T-helper 1 cell treated with Interleukin-12 subunit alpha and Interleukin-12 subunit beta and Interleukin-4 antibody, amounts not matched to agents 30 μg/mL and 1 μg/mL, for 36 hours (primary cell): ENCODE results near the gene SLC1A1.

Experiments used
- H3K27ac Mint-ChIP-seq: one replicate; pipeline ENCODE4 v1.8.0; 2021; ENCODE audit warnings: mild to moderate bottlenecking, mixed read lengths
- H3K27me3 Mint-ChIP-seq: one replicate; pipeline ENCODE4 v1.8.0; 2021; ENCODE audit warnings: low read depth, mixed read lengths
- H3K36me3 Mint-ChIP-seq: one replicate; pipeline ENCODE4 v1.8.0; 2021; ENCODE audit warnings: low read depth, mixed read lengths
- H3K4me1 Mint-ChIP-seq: one replicate; pipeline ENCODE4 v1.8.0; 2021; ENCODE audit warnings: low read depth, mixed read lengths
- H3K4me3 Mint-ChIP-seq: one replicate; pipeline ENCODE4 v1.8.0; 2021; ENCODE audit warnings: mild to moderate bottlenecking, moderate library complexity, mixed read lengths
- H3K9me3 Mint-ChIP-seq: one replicate; pipeline ENCODE4 v1.8.0; 2021; ENCODE audit warnings: mixed read lengths

SLC1A1 gene

DNA sequence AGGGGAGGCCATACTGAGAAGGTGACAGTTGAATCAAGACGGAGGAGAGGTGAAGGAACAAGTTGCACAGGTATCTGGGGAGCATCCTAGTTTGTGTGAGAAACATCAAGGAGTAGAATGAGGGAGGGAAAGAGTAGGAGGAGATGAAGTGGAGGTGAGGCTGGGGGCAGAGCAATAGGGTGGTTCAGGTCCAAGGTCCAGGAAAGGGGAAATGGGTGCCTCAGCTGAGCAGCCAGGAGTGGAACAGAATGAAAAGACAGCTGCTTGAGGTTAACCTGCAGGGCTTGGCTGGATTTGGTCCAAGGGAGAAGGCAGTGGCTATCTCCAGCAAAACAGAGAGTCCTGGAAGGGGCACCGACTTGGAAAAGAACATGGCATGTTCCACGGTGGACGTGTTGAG, 5.3 kb downstream of the SLC1A1 start:
- Mint-ChIP-seq H3K9me3 (no peaks in the 10 kb centered on the region), H3K27me3 (peaks cover 47% of the 10 kb centered on the region), H3K27ac (no peak overlapping the region), H3K4me3 (no peak overlapping the region), H3K36me3 (no peaks in the 10 kb centered on the region), H3K4me1 (peaks cover 13% of the 10 kb centered on the region)

DNA sequence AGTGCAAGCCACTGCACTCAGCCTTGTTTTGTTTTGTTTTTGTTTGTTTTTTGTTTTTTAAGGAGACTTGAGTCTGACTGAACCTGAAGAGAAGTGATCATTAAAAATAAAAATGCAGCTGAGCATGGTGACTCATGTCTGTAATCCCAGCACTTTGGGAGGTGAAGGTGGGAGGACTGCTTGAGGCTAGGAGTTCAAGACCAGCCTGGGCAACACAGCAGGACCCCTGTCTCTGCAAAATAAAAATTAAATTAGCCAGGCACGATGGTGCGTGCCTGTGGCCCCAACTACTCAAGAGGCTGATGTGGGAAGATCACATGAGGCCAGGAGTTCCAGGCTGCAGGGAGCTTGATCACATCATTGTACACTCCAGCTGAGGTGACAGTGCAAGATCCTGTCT, 6.2 kb downstream of the SLC1A1 start:
- Mint-ChIP-seq H3K4me3 (no peak overlapping the region), H3K27ac (no peak overlapping the region), H3K27me3 (peaks cover 39% of the 10 kb centered on the region), H3K9me3 (no peaks in the 10 kb centered on the region), H3K36me3 (no peaks in the 10 kb centered on the region), H3K4me1 (peaks cover 6% of the 10 kb centered on the region)

DNA sequence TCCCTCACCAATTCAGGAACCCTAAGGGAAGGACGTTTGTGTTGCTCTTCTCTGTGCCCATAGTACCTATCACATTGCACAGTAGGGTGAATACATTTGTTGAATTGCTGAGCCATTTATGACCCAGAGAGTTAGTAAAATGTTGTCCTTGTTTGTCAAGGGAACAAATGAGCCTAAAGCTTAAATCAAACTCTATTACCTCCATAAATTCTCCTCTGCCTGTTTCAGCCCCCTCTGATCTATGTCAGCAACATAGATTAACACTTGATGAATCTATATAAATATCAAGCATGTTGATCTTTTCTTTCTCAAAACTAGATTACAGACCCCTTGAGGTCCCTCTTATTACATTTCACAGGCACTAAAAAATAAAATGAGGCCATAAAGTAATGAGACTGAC, 7.1 kb downstream of the SLC1A1 start:
- H3K27me3 Mint-ChIP-seq, result peaks cover 30% of the 10 kb centered on the region
- H3K4me3 Mint-ChIP-seq, result no peak overlapping the region
- peaks cover 2% of the 10 kb centered on the region for H3K4me1 Mint-ChIP-seq
- H3K9me3 Mint-ChIP-seq, result no peaks in the 10 kb centered on the region
- no peak overlapping the region for H3K27ac Mint-ChIP-seq
- no peaks in the 10 kb centered on the region for H3K36me3 Mint-ChIP-seq

GRCh38 chr9:4497855-4498254, 7.6 kb downstream of the SLC1A1 start:
- peaks cover 2% of the 10 kb centered on the region for H3K4me1 Mint-ChIP-seq
- H3K27ac Mint-ChIP-seq, result no peak overlapping the region
- no peak overlapping the region for H3K4me3 Mint-ChIP-seq
- H3K9me3 Mint-ChIP-seq, result no peaks in the 10 kb centered on the region
- H3K27me3 Mint-ChIP-seq, result peaks cover 26% of the 10 kb centered on the region
- H3K36me3 Mint-ChIP-seq, result no peaks in the 10 kb centered on the region

DNA sequence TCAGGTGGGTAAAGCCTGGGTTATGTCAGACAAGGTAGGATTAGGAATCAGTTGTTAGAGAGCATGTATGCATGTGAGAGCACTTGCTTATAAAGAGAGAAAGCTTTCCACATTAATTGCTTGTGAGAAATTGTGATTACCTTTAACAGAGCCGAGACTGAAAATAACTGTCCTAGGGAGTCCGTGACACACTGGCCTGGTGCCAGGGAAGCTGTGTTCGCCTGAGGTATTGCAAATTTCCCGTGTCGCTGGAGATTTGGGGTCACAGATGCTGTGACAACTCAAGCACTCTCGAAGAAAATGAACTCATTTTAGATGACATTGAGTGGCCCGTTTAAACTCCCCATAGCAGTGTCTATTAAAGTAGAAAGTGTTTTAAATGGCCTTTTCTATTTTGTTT, 9.6 kb downstream of the SLC1A1 start:
- Mint-ChIP-seq H3K27me3 (peaks cover 15% of the 10 kb centered on the region), H3K4me1 (peaks cover 2% of the 10 kb centered on the region), H3K36me3 (no peaks in the 10 kb centered on the region), H3K4me3 (no peak overlapping the region), H3K27ac (no peak overlapping the region), H3K9me3 (no peaks in the 10 kb centered on the region)

DNA sequence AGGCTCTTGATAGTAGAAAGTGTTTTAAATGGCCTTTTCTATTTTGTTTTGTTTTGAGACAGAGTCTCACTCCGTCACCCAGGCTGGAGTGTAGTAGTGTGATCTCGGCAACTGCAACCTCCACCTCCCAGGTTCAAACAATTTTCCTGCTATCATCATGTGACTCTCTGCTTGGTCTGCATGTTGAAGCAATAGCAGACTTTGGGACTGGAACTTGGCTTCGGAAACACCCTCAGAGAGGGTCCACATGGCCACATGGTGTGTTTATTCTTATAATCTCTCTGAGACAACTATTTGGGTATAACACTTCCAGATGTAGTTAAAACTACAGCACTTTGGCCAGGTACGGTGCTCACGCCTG, 10.9 kb downstream of the SLC1A1 start:
- H3K4me1 Mint-ChIP-seq, result no peaks in the 10 kb centered on the region
- no peak overlapping the region for H3K27ac Mint-ChIP-seq
- H3K9me3 Mint-ChIP-seq, result no peaks in the 10 kb centered on the region
- peaks cover 5% of the 10 kb centered on the region for H3K27me3 Mint-ChIP-seq
- H3K36me3 Mint-ChIP-seq, result no peaks in the 10 kb centered on the region
- no peak overlapping the region for H3K4me3 Mint-ChIP-seq

- Mint-ChIP-seq H3K36me3 (no peaks in the 10 kb centered on the region), H3K9me3 (no peaks in the 10 kb centered on the region), H3K4me1 (no peaks in the 10 kb centered on the region), H3K27ac (no peak overlapping the region), H3K4me3 (no peak overlapping the region), H3K27me3 (peaks cover under 1% of the 10 kb centered on the region)
These were observed 12.2 kb downstream of the SLC1A1 start for GRCh38 chr9:4502444-4502843.

GRCh38 chr9:4503103-4503502, 12.8 kb downstream of the SLC1A1 start:
- H3K9me3 Mint-ChIP-seq, result no peaks in the 10 kb centered on the region
- no peak overlapping the region for H3K4me3 Mint-ChIP-seq

GRCh38 chr9:4504250-4504649, 14.0 kb downstream of the SLC1A1 start:
- no peak overlapping the region for H3K27ac Mint-ChIP-seq
- H3K9me3 Mint-ChIP-seq, result no peaks in the 10 kb centered on the region
- no peaks in the 10 kb centered on the region for H3K4me1 Mint-ChIP-seq
- H3K36me3 Mint-ChIP-seq, result no peaks in the 10 kb centered on the region
- H3K27me3 Mint-ChIP-seq, result no peaks in the 10 kb centered on the region
- no peak overlapping the region for H3K4me3 Mint-ChIP-seq

More at GRCh38 chr9:4503103-4503502, 12.8 kb downstream of the SLC1A1 start:
- no peaks in the 10 kb centered on the region for H3K4me1 Mint-ChIP-seq
- H3K36me3 Mint-ChIP-seq, result no peaks in the 10 kb centered on the region
- no peak overlapping the region for H3K27ac Mint-ChIP-seq
- H3K27me3 Mint-ChIP-seq, result no peaks in the 10 kb centered on the region

DNA sequence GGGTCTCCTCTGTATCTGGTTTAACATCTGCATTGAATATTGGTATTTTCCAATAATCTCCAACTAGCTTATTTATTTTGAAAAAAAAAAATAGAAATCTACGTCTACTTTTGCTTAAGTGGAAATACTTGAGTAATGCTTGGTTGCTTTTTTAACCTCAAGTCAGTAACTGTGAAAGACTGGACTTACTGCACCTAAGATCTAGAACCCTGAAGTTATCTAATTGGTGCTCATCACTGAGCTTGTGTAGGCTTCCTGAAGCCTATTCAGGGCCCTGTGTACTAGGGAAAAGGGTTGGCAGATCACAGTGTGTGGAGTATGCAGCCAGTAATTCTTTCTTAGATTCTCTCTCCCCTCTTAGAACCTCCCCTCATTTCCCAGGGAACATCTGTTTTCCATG, 16.2 kb downstream of the SLC1A1 start:
- no peak overlapping the region for H3K4me3 Mint-ChIP-seq
- no peaks in the 10 kb centered on the region for H3K4me1 Mint-ChIP-seq
- H3K27me3 Mint-ChIP-seq, result no peaks in the 10 kb centered on the region
- no peaks in the 10 kb centered on the region for H3K9me3 Mint-ChIP-seq
- H3K36me3 Mint-ChIP-seq, result no peaks in the 10 kb centered on the region
- no peak overlapping the region for H3K27ac Mint-ChIP-seq

- Mint-ChIP-seq H3K27ac (no peak overlapping the region), H3K27me3 (no peaks in the 10 kb centered on the region), H3K4me3 (no peak overlapping the region), H3K4me1 (no peaks in the 10 kb centered on the region), H3K9me3 (no peaks in the 10 kb centered on the region), H3K36me3 (no peaks in the 10 kb centered on the region)
These were observed 17.2 kb downstream of the SLC1A1 start for GRCh38 chr9:4507306-4508130.

GRCh38 chr9:4508246-4508906, 18.1 kb downstream of the SLC1A1 start:
- H3K36me3 Mint-ChIP-seq, result no peaks in the 10 kb centered on the region
- no peak overlapping the region for H3K4me3 Mint-ChIP-seq
- no peaks in the 10 kb centered on the region for H3K9me3 Mint-ChIP-seq
- no peaks in the 10 kb centered on the region for H3K4me1 Mint-ChIP-seq
- no peaks in the 10 kb centered on the region for H3K27me3 Mint-ChIP-seq
- no peak overlapping the region for H3K27ac Mint-ChIP-seq

DNA sequence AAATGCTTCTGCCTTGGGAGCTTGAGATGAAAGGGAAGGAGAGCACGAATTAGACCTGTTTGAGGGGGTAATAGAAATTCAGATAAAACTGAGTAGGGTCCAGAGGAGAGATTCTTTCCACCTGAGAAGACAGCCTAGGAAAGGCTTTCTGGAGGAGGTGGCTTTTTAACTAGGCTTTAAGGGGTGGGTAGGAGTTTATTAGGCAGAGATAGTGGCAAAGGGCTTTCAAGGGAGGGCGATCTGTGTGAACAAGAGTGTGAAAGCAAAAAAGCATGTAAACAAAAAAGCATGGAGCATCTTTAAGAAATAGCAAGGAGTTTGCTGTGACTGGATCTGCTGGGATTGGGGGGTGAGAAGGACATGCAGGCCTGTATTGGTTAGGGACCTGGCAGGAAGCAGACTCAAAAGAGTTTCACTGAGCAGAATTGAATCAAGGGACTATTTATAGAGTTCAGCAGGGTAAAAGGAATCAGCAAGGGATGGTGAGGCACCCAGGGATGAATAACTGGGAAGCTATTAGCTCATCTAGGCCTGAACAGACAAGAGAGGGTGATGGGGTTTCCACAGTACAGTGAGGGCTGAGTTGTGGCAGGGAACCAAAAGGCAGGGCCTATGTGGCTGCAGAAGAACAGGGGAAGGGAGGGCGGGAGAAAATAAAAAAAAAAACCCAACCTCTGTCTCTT, 18.8 kb downstream of the SLC1A1 start:
- H3K9me3 Mint-ChIP-seq, result no peaks in the 10 kb centered on the region
- H3K27ac Mint-ChIP-seq, result no peak overlapping the region
- no peaks in the 10 kb centered on the region for H3K36me3 Mint-ChIP-seq
- H3K27me3 Mint-ChIP-seq, result no peaks in the 10 kb centered on the region
- no peak overlapping the region for H3K4me3 Mint-ChIP-seq
- no peaks in the 10 kb centered on the region for H3K4me1 Mint-ChIP-seq

DNA sequence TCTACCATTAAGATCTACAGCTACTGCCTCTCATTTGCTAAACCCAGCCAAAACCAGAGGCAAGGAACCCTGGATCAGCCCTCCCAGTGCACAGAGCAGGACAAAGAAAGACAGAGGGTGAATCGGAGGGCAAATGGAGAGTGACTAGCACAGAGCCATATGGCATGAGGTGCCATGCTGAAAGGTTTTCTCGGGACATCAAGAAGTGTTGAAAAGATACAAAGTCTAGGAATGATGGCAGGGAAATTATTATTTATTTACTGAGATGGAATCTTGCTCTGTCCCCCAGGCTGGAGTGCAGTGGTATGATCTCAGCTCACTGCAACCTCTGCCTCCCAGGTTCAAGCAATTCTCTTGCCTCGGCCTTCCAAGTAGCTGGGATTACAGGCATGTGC, 19.3 kb downstream of the SLC1A1 start:
- H3K4me3 Mint-ChIP-seq, result no peak overlapping the region
- H3K9me3 Mint-ChIP-seq, result no peaks in the 10 kb centered on the region
- no peaks in the 10 kb centered on the region for H3K36me3 Mint-ChIP-seq
- H3K27ac Mint-ChIP-seq, result no peak overlapping the region
- no peaks in the 10 kb centered on the region for H3K4me1 Mint-ChIP-seq
- no peaks in the 10 kb centered on the region for H3K27me3 Mint-ChIP-seq
